Dendritic cell treated with granulocyte-macrophage colony-stimulating factor and Interleukin-4, amounts not matched to agents 40 ng/mL and 50 ng/mL, for 4 days (primary cell): ENCODE data around the gene TRPM3.
"Not testable (repeated sequence)": the region's sequence is repeated elsewhere in the genome, so short reads cannot be mapped to it uniquely, and the experiment has no call there.

ENCODE experiments used
- H3K27ac Mint-ChIP-seq: one replicate; pipeline ENCODE4 v1.8.0; 2022; ENCODE audit warnings: mild to moderate bottlenecking, mixed read lengths
- H3K27me3 Mint-ChIP-seq: one replicate; pipeline ENCODE4 v1.8.0; 2022; ENCODE audit warnings: mild to moderate bottlenecking, mixed read lengths
- H3K36me3 Mint-ChIP-seq: one replicate; pipeline ENCODE4 v1.8.0; 2022; ENCODE audit warnings: low read depth, mixed read lengths
- H3K4me1 Mint-ChIP-seq: one replicate; pipeline ENCODE4 v1.8.0; 2022; ENCODE audit warnings: low read depth, mixed read lengths
- H3K4me3 Mint-ChIP-seq: one replicate; pipeline ENCODE4 v1.8.0; 2022; ENCODE audit warnings: mild to moderate bottlenecking, moderate library complexity, mixed read lengths
- H3K9me3 Mint-ChIP-seq: one replicate; pipeline ENCODE4 v1.8.0; 2022; ENCODE audit warnings: mixed read lengths
- intact Hi-C: fragments of 100-400 bp; cut with micrococcal nuclease; formaldehyde crosslinking; loops from one replicate; pipeline ENCODE4 v1.15.0; 2022

The TRPM3 gene

GRCh38 chr9:70672161-70672649, 449.2 kb downstream of the TRPM3 start:
- intact Hi-C loops = no loop called here
- no peaks in the 10 kb centered on the region for H3K9me3 Mint-ChIP-seq
- no peaks in the 10 kb centered on the region for H3K27me3 Mint-ChIP-seq
- no peaks in the 10 kb centered on the region for H3K4me1 Mint-ChIP-seq
- H3K36me3 Mint-ChIP-seq = no peaks in the 10 kb centered on the region
- H3K27ac Mint-ChIP-seq = no peak overlapping the region
- H3K4me3 Mint-ChIP-seq = no peak overlapping the region

- Mint-ChIP-seq H3K4me1 (no peaks in the 10 kb centered on the region), H3K9me3 (no peaks in the 10 kb centered on the region), H3K27me3 (no peaks in the 10 kb centered on the region), H3K4me3 (no peak overlapping the region), H3K36me3 (no peaks in the 10 kb centered on the region), H3K27ac (no peak overlapping the region)
- intact Hi-C loops = no loop called here
These were observed 452.7 kb downstream of the TRPM3 start for GRCh38 chr9:70668751-70669150.

GRCh38 chr9:70658765-70659164, 462.7 kb downstream of the TRPM3 start:
- no peak overlapping the region for H3K27ac Mint-ChIP-seq
- no peaks in the 10 kb centered on the region for H3K4me1 Mint-ChIP-seq

GRCh38 chr9:70656281-70656680, 465.1 kb downstream of the TRPM3 start:
- Mint-ChIP-seq H3K4me3 (no peak overlapping the region), H3K4me1 (no peaks in the 10 kb centered on the region), H3K27me3 (no peaks in the 10 kb centered on the region), H3K9me3 (peaks cover 12% of the 10 kb centered on the region), H3K27ac (no peak overlapping the region), H3K36me3 (no peaks in the 10 kb centered on the region)
- intact Hi-C loops = no loop called here

More at GRCh38 chr9:70658765-70659164, 462.7 kb downstream of the TRPM3 start:
- intact Hi-C loops = no loop called here
- Mint-ChIP-seq H3K4me3 (no peak overlapping the region), H3K27me3 (peaks cover 3% of the 10 kb centered on the region), H3K9me3 (peaks cover 26% of the 10 kb centered on the region), H3K36me3 (no peaks in the 10 kb centered on the region)

GRCh38 chr9:70654144-70654543, 467.3 kb downstream of the TRPM3 start:
- Mint-ChIP-seq H3K4me3 (no peak overlapping the region), H3K36me3 (no peaks in the 10 kb centered on the region), H3K27ac (no peak overlapping the region), H3K9me3 (no peaks in the 10 kb centered on the region), H3K4me1 (no peaks in the 10 kb centered on the region), H3K27me3 (no peaks in the 10 kb centered on the region)
- intact Hi-C loops = no loop called here

- not testable (repeated sequence) for H3K4me1 Mint-ChIP-seq, H3K27ac Mint-ChIP-seq, H3K36me3 Mint-ChIP-seq, H3K9me3 Mint-ChIP-seq, H3K4me3 Mint-ChIP-seq, H3K27me3 Mint-ChIP-seq
- intact Hi-C loops = loop anchor here (5.0 kb wide), 1 partner anchor 358 kb away; no protein-coding TSS in a partner anchor
These were observed 476.8 kb downstream of the TRPM3 start for GRCh38 chr9:70644627-70645026.

- intact Hi-C loops = loop anchor here (5.0 kb wide), 1 partner anchor 360 kb away; no protein-coding TSS in a partner anchor
- no peak overlapping the region for H3K27ac Mint-ChIP-seq
These were observed 479.1 kb downstream of the TRPM3 start for GRCh38 chr9:70642341-70642740.

GRCh38 chr9:70641631-70642030, 479.8 kb downstream of the TRPM3 start:
- Mint-ChIP-seq H3K36me3 (no peaks in the 10 kb centered on the region), H3K27me3 (no peaks in the 10 kb centered on the region), H3K4me3 (no peak overlapping the region), H3K9me3 (no peaks in the 10 kb centered on the region), H3K4me1 (no peaks in the 10 kb centered on the region), H3K27ac (no peak overlapping the region)
- intact Hi-C loops = loop anchor here (2.0 to 5.0 kb wide), 2 partner anchors 361 to 607 kb away; no protein-coding TSS in a partner anchor

More at GRCh38 chr9:70642341-70642740, 479.1 kb downstream of the TRPM3 start:
- Mint-ChIP-seq H3K9me3 (no peaks in the 10 kb centered on the region), H3K36me3 (no peaks in the 10 kb centered on the region), H3K27me3 (no peaks in the 10 kb centered on the region), H3K4me3 (no peak overlapping the region), H3K4me1 (no peaks in the 10 kb centered on the region)

GRCh38 chr9:70641031-70641430, 480.4 kb downstream of the TRPM3 start:
- H3K27ac Mint-ChIP-seq = no peak overlapping the region
- no peaks in the 10 kb centered on the region for H3K27me3 Mint-ChIP-seq
- H3K4me1 Mint-ChIP-seq = no peaks in the 10 kb centered on the region
- intact Hi-C loops = loop anchor here (2.0 to 5.0 kb wide), 2 partner anchors 361 to 608 kb away; no protein-coding TSS in a partner anchor
- H3K36me3 Mint-ChIP-seq = no peaks in the 10 kb centered on the region
- H3K4me3 Mint-ChIP-seq = no peak overlapping the region
- H3K9me3 Mint-ChIP-seq = no peaks in the 10 kb centered on the region

GRCh38 chr9:70639853-70640814, 481.3 kb downstream of the TRPM3 start:
- H3K27ac Mint-ChIP-seq = no peak overlapping the region
- H3K36me3 Mint-ChIP-seq = no peaks in the 10 kb centered on the region
- no peaks in the 10 kb centered on the region for H3K9me3 Mint-ChIP-seq
- no peak overlapping the region for H3K4me3 Mint-ChIP-seq
- no peaks in the 10 kb centered on the region for H3K27me3 Mint-ChIP-seq
- no peaks in the 10 kb centered on the region for H3K4me1 Mint-ChIP-seq
- intact Hi-C loops = loop anchor here (2.0 to 5.0 kb wide), 2 partner anchors 362 to 609 kb away; no protein-coding TSS in a partner anchor

- Mint-ChIP-seq H3K27me3 (no peaks in the 10 kb centered on the region), H3K4me3 (no peak overlapping the region), H3K9me3 (no peaks in the 10 kb centered on the region), H3K4me1 (no peaks in the 10 kb centered on the region), H3K27ac (no peak overlapping the region), H3K36me3 (no peaks in the 10 kb centered on the region)
- intact Hi-C loops = no loop called here
These were observed 485.6 kb downstream of the TRPM3 start for GRCh38 chr9:70635790-70636189.

- Mint-ChIP-seq H3K27me3 (no peaks in the 10 kb centered on the region), H3K36me3 (no peaks in the 10 kb centered on the region), H3K4me1 (no peaks in the 10 kb centered on the region), H3K4me3 (no peak overlapping the region), H3K27ac (no peak overlapping the region), H3K9me3 (no peaks in the 10 kb centered on the region)
- intact Hi-C loops = no loop called here
These were observed 486.7 kb downstream of the TRPM3 start for GRCh38 chr9:70634696-70635095.

GRCh38 chr9:70630971-70631370, 490.4 kb downstream of the TRPM3 start:
- intact Hi-C loops = no loop called here
- Mint-ChIP-seq H3K4me1 (no peaks in the 10 kb centered on the region), H3K4me3 (no peak overlapping the region), H3K9me3 (no peaks in the 10 kb centered on the region), H3K27me3 (no peaks in the 10 kb centered on the region), H3K36me3 (no peaks in the 10 kb centered on the region), H3K27ac (no peak overlapping the region)

- H3K4me3 Mint-ChIP-seq, intact Hi-C loops, H3K27me3 Mint-ChIP-seq, H3K27ac Mint-ChIP-seq, H3K36me3 Mint-ChIP-seq, H3K4me1 Mint-ChIP-seq, H3K9me3 Mint-ChIP-seq: not testable (repeated sequence)
These were observed 492.2 kb downstream of the TRPM3 start for GRCh38 chr9:70629080-70629685.
